Kidney epithelial cell (primary cell): ENCODE data around the gene ZSCAN31. TPM values are rescaled to one million over a fixed set of nuclear protein-coding genes. Genes with fewer than 3 reads are reported as not detected.

Experiments used
- DNase-seq: peaks from one replicate; pipeline ENCODE4 v3.0.0-alpha.2; 2010; ENCODE audit warnings: low read depth
- H3K27me3 ChIP-seq: 2 replicates; pipeline ENCODE4 v1.6.0; 2011; ENCODE audit warnings: low read length; ENCODE audit not compliant: control insufficient read depth, insufficient read depth
- H3K36me3 ChIP-seq: 2 replicates; pipeline ENCODE4 v1.5.1; 2011; ENCODE audit warnings: low read length; ENCODE audit not compliant: control insufficient read depth, insufficient read depth
- H3K4me3 ChIP-seq: 2 replicates; pipeline ENCODE4 v1.5.1; 2011; ENCODE audit warnings: low read depth, mild to moderate bottlenecking, control low read depth, low read length
- total RNA-seq: library from RNA; depleted of rRNA; stranded (reverse); fragments of >200 nt; gene quantifications from 2 replicates; pipeline ENCODE4 v1.2.3, GENCODE V29; 2015
- TF ChIP-seq, protein P1 (sequence below): IDR thresholded peaks from 2 replicates; pipeline ENCODE4 v1.5.1; 2011; ENCODE audit warnings: mild to moderate bottlenecking, moderate library complexity, low read length, control low read depth, inconsistent platforms; ENCODE audit not compliant: insufficient read depth, poor library complexity, severe bottlenecking

ZSCAN31 gene
- total RNA-seq, 1 donor from 2014 or later: 4.0 TPM

DNA sequence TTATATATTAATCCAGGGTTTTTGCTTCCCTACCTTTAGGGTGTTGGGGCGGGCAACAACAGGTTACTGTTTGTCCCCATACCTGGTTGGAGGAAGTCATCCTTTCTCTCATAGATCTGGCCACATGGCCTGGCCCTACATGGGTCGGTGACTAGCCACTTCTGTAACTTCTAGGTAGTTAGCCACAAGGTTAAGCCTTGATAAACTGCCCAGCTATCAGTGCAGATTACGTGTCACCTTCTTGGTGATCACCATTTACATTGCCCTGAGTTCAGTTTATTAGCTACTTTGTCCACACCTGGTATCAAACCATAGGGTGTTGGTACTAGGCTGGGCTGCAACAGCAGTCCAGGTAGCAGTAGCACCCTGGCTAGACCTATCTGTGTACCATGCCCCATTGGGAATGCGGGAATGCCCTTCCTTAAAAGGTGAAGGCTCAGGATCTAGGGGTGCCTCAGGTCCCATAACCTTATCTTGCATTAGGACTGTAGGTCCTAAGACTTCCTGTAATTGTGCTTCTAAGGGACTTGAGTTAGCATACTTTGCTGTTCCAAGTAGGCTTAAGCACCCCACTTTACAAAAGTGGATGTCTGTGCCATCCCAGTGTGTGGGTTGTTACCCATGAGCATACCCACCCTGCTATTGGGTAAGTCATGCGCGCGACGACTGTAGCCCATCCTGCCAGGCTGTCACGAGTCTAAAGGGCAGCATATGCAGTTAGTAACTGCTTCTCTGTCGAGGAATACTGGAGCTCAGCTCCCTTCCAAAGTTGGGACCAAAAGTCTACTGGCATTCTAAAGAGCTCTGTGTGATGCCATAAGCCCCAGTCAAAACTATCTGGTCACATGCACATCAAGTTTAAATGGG, 19.0 kb upstream of the ZSCAN31 start:
- TF ChIP-seq, protein P1, sequence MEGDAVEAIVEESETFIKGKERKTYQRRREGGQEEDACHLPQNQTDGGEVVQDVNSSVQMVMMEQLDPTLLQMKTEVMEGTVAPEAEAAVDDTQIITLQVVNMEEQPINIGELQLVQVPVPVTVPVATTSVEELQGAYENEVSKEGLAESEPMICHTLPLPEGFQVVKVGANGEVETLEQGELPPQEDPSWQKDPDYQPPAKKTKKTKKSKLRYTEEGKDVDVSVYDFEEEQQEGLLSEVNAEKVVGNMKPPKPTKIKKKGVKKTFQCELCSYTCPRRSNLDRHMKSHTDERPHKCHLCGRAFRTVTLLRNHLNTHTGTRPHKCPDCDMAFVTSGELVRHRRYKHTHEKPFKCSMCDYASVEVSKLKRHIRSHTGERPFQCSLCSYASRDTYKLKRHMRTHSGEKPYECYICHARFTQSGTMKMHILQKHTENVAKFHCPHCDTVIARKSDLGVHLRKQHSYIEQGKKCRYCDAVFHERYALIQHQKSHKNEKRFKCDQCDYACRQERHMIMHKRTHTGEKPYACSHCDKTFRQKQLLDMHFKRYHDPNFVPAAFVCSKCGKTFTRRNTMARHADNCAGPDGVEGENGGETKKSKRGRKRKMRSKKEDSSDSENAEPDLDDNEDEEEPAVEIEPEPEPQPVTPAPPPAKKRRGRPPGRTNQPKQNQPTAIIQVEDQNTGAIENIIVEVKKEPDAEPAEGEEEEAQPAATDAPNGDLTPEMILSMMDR: no peak
- H3K27me3 ChIP-seq: no peaks in the 10 kb centered on the region

GRCh38 chr6:28353981-28354676, 18.2 kb upstream of the ZSCAN31 start:
- Histone ChIP-seq H3K4me3 (no peak overlapping the region), H3K36me3 (no peaks in the 10 kb centered on the region), H3K27me3 (no peaks in the 10 kb centered on the region)
- TF ChIP-seq, protein P1: no peak
- DNase-seq: no peak

More for the DNA sequence above, 19.0 kb upstream of the ZSCAN31 start:
- Histone ChIP-seq H3K4me3 (no peak overlapping the region), H3K36me3 (no peaks in the 10 kb centered on the region)
- DNase-seq: no peak

DNA sequence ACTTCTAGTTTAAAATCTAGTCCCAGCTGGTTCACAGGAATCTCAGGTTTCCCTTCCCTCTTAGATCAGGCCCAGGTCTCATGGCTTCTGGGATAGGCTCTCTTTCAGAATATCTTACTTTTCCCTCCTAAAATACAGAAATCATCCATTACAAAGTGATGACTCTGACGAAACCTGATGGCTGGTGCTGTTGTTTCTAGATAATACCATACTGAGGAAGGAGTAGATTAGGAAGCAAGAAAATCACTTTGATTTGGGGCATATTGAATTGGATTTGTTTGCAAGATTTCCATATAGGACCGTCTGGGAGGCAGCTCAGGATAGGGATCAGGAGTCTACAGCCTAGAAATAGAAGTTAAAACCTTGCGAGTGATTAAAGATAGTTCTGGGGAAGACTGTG, 17.4 kb upstream of the ZSCAN31 start:
- Histone ChIP-seq H3K4me3 (no peak overlapping the region), H3K36me3 (no peaks in the 10 kb centered on the region), H3K27me3 (no peaks in the 10 kb centered on the region)
- TF ChIP-seq, protein P1: no peak
- DNase-seq: no peak

DNA sequence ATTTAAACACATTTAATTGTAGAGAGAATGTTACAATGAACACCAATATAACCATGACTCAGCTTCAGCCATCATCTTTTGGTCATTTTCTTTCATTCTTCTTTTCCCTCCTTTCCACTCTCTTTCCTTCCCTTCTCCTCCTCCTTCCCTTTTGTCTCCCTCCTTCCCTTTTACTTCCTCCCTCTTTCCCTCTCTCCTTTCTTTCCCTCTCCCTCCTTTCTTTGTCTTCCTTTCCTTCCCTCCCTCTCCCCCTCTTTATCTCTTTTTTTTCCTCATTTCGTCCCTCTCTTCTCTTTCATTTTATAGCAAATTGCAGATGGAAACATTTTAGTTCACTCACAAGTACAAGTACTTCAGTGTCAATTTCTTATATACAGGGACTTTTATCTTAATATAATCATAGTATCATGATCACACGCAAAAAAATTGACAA, 15.6 kb upstream of the ZSCAN31 start:
- Histone ChIP-seq H3K36me3 (no peaks in the 10 kb centered on the region), H3K4me3 (no peak overlapping the region), H3K27me3 (peaks cover 3% of the 10 kb centered on the region)
- DNase-seq: no peak
- TF ChIP-seq, protein P1: no peak

DNA sequence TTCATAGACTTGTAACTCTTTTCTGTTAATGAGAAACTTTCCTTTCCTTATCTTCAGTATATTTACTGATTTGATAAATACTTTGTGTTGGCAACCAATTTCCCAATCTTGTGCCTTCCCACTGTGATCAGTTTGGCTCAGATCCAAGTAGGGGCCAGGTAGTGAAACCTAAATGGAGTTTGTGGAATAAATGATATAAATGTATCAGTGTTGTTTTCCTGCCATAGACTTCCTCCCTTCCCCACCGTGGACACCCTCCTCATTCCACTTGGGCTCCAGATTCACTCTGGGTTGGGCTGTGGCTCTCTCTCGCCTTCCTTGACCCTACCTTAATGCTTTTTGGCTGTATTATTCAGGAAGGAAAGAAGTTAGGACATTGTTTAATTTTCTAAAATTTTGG, 15.1 kb upstream of the ZSCAN31 start:
- no peaks in the 10 kb centered on the region for H3K36me3 ChIP-seq
- no peak overlapping the region for H3K4me3 ChIP-seq
- TF ChIP-seq, protein P1: no peak
- peaks cover 3% of the 10 kb centered on the region for H3K27me3 ChIP-seq
- no peak for DNase-seq
